ENCODE measurements around the gene PSMG4.

PSMG4 gene, protein sequence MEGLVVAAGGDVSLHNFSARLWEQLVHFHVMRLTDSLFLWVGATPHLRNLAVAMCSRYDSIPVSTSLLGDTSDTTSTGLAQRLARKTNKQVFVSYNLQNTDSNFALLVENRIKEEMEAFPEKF

DNA sequence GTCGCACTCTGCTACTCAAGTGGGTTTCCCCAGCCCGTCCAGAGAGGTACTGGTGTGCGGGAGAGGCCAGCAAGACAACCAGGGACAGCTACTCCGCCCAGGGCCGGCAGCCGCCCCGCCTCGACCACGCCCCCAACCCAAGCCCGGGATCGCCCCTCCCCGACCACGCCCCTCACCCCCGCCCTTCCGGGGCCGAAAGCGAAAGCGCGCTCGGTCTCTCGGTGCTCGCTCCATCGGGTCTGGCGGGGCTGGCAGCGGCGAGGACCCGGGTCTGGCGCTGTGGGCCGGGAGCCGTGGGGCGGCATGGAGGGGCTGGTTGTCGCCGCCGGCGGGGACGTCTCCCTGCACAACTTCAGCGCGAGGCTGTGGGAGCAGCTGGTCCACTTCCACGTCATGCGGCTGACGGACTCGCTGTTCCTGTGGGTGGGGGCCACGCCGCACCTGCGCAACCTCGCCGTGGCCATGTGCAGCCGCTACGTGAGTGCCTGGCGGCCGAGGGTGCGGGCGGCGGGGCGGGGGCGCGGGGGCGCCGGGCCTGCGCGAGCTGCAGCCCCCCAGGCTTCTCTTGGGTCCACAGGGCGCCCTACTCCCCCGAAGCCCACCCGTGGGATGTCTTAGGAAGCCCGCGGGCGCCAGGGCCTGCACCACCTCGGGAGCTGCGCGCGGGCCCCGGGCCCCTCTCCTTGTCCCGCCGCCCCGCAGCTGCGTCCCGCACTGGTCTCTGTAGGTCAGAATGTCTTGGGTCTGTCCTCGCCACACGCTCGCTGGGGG is at the start of gene PSMG4:
PSMG4 (plus strand) TSS at position 228 of the 771 bp plus-strand sequence; CDS start at position 304, 76 bp downstream.
- peak; percentile 55 for DNase-seq (ENCODE audit: low read depth)

DNA sequence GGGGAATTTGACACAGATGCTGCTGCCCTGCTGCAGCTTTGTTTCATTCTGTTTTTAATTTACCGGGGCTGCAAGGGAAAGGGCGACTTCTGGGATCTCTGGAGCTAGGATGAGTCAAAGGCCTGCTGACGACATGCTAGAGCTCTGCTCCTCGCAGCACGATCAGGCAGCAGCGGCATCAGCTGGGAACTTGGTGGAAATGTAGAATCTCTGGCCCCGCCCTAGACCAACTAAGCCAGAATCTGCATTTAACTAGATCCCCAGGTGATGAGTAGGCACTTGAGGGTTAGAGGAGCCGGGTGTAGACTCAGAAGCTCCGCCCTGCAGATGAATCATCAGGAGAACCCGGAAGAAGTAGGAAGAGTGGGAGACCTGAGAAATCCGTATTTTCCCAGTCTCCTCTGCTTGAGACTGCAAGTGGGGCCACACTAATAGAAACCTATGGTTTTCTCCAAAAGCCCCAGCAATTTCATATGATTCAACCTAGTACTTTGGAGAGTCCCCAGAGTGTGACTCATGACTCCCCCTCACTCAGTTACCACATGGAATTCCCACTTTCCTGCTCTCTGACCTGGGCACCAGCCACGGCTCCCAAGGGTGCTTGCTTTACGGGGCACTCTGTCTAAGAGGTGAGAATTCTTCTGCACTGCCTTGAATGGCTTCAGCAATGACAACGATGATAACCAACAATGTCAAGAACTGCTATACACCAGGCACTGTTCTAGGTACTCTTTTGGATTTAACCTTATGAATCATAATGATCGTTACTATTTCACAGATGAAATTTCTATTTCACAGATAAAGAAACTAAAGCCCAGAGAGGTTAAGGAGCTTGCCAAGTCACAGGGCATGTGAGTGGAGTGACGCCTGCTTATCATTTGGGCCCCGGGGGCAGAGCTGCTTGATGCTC is 49.4 kb upstream of the PSMG4 start:
- DNase-seq (ENCODE audit: low read depth) = peak; percentile 91

DNA sequence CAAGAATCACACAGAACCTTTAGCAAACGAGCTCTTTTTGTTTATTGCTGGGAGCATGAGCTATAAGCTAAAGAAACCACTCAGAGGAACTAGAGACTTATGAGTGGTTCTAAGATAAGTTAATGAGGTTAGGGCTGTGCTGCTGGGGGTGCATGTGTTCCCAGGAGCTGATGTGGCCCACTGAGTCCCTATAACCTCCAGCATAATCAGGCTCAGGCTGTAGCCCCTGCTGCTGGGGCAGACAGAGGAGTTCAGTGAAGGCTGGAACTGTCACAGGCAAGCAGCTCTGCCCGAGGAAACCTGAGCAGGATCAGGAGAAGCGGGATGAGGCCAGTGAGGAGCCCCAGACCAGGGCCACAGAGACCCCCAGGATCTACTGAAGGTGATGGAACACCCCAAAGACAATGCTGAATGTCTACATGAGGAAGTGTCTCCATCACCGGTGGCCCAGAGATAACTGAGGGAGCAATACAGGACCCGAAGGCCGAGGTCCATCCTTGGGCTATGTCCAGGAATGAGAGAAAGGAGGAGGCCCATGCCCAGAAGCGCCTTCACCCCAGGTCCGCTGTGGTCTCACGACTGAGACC is 48.6 kb upstream of the PSMG4 start:
- DNase-seq (ENCODE audit: low read depth) = no peak

DNA sequence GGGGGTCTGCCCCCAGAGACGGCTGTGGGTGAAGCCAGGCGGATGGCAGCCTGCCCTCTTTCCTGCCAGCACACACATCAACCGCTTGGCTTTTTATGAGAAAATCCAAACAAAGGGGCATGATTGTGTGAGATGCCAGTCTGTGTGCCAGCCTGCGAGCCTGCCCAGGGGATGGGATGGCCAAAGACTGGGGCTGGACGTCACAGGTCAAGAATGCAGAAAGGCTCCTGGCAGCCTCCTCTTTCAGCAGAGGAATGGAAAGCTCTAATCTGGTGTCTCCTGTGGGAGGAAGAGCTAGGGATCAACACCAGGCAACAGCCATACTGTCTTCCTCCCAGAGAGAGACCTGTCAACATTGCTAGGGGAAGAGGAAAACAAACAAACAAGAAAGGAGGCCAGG is 47.1 kb upstream of the PSMG4 start:
- no peak for DNase-seq (ENCODE audit: low read depth)

DNA sequence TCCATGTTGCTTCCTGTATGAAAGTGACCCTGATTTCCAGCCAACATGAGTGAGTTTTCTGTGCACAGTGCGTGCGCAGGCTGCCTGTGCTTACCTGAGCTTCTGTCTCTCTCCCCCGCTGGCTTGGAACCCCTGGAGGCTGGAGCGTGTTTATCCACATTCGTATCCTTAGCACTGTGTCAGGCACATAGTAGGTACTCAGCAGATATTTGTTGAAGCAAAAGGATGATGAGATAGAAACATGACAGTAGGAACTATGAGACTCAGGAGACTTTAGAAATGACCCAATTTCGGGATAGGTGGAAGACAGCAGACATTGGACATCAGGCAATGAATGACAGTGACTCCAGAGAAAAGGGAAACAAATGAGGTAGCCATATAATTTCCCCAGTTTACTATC is 46.5 kb upstream of the PSMG4 start:
- DNase-seq (ENCODE audit: low read depth) = no peak

DNA sequence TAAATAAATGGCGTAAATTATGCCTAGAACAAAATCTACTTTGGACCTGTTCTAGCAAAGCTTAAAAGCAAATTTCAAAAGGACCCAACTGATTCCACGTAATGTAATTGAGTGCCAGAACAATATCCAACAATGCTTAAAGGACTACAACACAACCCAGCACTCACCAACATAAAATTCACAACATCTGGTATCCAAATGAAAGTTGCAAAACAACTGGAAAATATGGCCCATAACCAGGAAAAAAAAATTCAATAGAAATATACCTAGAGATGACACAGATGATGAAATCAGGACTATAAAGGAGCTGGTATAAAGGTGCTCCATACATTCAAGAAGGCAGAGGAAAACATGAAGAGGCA is 45.4 kb upstream of the PSMG4 start:
- DNase-seq (ENCODE audit: low read depth) = no peak

DNA sequence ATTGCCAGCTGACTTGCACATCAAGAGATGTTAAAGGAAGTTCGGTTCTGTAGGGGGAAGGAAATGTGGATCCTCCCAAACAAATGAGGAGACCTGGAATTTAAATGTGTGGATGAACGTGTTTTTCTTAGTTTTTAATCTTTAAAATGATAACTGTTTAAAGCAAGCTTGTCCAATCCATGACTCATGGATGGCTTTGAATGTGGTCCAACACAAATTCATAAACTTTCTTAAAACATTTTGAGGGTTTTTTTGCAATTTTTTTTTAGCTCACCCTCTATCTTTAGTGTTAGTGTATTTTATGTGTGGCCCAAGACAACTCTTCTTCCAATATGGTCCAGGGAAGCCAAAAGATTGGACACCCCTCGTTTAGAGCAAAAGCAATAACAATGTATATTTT is 43.8 kb upstream of the PSMG4 start:
- DNase-seq (ENCODE audit: low read depth) = no peak

DNA sequence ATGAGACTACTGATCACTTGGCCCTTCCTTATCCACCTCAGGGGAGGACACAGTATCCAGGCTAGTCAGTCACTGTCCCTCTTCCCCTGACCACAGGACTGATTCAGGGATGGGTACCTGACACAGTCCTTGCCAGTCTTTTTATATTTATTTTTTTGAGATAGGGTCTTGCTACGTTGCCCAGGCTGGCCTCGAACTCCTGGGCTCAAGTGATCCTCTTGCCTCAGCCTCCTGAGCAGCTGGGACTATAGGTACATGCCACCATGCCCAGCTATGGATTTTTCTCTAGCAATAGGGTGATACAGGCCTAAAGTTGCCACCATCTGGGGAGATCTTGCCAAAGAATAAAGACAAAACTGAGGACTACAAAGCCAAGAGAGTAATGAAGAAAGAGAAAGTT is 41.5 kb upstream of the PSMG4 start:
- DNase-seq (ENCODE audit: low read depth) = no peak

DNA sequence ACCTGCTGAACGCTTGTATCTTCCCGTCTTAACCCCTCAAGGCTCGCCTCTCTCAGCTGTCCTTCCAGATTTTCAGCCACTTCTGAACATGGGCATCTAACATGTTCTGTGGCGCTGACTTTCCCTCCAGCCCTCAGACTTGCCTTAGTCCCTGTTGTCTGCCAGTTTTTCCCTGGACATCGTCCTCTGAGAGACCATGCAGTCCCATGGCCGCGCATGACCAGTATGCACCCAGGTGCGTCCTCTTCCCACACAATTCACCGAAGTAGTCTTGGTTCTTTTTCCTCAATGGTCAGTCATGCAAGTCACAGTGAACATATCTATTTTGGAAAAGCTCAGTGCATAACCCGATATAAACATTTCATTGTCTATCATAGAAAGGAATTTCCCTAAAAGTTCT is 40.5 kb upstream of the PSMG4 start:
- no peak for DNase-seq (ENCODE audit: low read depth)

DNA sequence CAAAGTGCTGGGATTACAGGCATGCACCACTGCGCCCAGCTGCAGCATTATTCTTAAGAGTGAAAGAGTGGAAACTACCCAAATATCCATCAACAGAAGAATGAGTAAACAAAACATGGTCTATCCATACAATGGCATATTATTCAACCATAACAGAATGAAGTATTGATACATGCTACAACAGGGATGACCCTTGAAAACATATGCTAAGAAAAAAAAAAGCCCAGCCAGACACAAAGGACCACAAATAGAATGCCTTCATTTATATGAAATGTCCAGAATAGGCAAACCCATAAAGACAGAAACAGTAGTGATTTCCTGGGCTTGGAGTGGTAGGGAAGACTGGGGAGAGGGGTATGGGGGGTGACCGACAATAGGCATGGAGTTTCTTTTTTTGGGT is 38.4 kb upstream of the PSMG4 start:
- no peak for DNase-seq (ENCODE audit: low read depth)

DNA sequence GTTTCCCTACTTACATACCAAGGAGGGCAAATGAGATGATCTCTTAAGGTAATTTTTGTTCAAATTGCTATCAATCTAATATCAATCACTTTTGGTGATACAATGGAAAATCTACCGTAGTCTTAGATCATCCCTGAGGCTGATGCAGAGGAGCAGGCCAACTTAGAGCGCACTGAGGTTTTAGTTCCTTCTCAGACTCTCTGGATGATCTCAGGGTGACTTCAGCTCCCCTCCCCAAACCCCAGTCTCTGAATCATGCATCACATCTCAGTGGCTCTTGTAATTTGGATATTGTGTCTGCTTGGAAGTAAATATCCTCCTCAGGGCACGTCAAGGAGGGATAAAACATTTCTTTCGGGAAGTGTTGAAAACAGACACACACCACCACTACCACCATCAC is 37.2 kb upstream of the PSMG4 start:
- no peak for DNase-seq (ENCODE audit: low read depth)

DNA sequence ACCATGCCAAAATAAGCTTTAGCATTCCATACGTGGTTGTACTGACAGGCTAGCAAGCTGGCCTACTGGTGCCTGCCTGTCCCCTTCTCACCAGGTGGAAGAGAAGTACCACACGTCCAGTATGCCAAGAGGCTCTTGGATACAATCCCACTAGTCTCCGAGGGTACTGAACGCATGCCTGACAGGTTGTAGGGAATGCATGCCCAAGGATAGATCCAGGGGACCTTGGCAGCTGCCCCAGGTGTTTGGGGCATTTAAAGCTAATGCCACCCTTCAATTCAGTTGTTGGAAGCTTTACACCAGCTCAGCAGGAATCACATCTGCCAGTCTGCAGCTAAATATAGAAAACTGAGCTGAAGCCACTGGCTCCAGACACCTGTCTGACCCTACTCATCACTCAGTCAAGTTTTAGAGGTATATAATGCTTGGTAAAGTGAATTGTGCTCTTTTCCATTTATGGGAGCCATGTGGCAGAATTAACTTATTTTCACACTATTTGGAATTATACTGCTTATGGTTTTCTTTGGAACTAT is 36.2 kb upstream of the PSMG4 start:
- DNase-seq (ENCODE audit: low read depth) = no peak

DNA sequence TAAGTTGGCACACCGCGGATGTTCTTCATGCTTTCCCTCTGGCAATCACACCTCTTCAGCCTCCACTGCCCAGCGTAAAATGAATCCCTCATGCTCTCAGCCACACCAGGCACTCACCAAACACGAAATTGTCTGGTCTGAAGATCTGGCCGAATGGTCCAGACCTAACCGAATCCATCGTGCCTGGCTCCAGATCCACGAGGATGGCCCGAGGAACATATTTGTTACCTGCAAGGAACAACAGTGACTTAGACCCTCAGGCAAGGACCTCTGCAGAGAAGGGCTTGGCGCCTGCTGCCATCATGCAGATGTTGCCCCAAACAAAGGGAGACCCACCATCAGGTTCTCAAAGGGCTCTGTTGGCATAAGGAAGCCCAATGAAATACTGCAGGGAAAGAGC is 32.7 kb upstream of the PSMG4 start:
- no peak for DNase-seq (ENCODE audit: low read depth)

DNA sequence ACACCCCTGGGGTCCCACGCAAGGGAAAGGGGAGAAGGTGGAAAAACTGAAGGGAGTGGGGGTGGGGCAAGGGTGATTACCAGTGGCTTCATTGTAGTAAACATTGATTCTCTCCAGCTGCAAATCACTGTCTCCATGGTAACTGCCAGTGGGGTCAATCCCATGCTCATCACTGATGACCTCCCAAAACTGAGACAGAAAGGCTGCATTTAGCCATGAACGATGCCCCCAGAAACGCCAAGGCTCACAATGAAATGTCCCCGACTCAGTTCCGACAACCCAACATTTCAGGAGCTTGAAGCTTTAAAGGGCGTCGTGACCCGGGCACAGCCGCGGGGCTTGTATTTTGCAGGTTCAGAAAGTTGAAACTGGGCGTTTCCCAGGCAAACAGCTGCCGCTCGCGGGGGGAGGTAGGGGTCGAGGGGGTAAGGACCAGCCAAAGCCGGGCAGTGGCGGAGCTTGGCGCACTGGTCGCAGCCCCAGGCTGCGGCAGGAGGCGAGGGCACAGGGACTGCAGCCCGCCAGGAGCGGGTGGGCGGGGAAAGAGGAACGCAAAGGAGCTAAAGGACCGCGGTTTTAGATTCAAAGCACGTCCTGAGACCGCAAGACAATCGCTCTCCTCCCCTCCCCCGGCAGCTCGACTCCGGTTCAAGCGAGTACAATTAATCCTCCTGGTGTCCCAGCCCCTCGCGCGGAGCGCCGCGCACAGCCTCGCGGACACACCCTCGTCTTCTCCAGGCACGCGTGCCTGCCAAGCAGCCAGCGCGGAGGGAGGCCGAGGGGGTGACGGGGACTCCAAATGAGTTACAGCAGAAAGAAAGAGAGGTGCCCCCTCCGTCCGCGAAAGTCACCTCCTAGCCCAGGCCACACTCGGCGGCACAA is 32.0 kb upstream of the PSMG4 start:
- DNase-seq (ENCODE audit: low read depth) = no peak

DNA sequence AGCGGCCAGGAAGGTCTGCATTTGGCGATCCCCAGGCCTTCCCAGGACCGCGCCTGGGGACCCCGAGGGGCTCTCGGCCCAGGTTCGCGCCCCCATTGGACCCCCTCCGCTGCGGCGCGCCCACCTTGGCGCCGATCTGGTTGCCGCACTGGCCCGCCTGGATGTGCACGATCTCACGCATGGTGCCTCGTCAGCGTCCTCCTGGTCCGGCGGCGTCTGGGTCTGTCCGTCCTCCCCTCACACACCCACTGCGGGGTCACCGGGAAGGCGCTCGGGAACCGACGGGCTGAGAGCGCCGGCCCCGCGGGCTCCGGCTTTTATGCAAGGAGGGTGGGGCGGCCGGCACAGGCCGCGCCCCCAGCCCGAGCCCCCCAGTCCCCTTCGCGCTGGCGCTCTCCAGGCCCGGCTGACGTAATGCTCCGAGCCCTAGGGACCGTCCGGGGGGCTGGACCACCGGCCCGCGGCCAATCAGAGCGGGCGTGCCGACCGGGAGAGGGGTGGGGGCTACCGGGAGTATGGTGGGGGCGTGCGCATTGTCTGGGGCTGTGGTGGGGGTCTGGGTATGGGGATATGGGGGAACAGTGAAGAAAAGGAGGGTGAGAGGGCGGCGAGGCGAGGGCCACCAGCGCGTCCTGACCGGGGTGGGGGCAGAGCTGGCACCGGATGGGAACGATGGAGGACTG is 31.2 kb upstream of the PSMG4 start, which contains the start of gene TUBB2B:
TUBB2B (minus strand) TSS at position 291 of the 683 bp plus-strand sequence; CDS start at position 181, 110 bp downstream.
- no peak for DNase-seq (ENCODE audit: low read depth)

DNA sequence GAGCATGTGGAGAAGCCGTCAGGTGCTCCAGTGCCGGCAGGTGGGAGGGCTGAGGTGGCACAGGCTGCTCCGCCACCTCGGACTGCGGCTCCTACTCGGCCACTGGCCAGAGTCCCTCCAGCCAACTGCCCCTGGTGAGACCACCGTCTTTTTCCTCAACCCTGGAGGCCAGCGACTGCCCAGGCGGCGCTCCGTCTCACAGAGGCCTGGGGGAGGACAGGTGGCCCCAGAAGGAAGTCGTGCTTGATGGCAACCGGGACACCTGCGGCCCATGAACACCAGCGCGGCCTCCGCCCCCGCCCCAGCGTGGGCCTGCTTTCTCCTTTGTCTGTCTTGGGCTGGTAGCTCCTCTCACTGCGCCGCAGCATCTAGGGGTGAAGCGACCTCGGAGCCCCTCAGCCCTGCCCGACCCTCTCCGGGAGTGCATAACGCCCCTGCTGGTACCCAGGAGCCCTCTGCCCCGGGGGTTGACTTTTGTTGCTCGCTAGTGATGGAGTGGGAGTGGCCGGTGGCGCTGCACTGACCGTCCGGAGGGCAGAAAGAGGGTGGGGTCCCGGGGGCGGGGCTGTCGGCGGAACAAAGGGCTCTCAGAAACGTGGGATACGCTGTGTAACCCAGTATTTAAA is 30.6 kb upstream of the PSMG4 start:
- DNase-seq (ENCODE audit: low read depth) = no peak

DNA sequence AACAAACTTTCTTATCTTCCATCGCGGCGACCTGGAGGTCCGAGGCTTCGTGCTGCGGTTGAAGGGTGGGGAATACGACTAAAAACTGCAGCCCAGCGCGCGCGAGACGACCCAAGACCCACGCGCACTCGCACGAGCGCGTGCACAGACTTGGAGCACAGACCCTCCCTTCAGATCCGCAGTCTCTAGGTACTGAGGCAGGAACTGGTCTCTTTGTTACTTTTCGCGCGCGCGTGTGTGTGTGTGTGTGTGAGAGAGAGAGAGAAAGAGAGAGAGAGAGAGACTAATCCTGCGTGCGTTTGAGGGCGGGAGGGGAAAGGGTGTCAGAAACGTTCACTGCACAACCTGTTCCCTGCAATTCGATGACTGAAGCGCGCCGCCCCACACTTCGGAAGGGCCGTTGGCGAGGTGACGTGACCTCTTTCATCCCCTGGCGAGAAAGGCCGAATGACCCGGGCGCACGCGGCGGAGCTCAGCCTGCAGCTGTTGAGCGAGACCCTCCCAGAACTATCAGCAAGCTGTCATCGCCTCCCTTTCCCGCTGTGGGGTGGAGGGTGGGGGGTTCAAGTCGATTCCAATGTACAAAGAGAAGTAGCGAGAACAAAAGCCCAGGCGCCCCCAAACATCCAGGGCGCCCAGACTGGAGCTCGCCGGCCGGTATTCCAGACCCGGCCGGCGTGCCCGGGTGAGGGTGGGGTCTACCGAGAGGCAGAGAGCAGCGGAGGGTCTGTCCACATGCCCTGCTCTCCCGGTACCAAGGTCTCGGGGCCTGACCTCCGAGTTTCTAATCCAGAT is 29.8 kb upstream of the PSMG4 start:
- no peak for DNase-seq (ENCODE audit: low read depth)

DNA sequence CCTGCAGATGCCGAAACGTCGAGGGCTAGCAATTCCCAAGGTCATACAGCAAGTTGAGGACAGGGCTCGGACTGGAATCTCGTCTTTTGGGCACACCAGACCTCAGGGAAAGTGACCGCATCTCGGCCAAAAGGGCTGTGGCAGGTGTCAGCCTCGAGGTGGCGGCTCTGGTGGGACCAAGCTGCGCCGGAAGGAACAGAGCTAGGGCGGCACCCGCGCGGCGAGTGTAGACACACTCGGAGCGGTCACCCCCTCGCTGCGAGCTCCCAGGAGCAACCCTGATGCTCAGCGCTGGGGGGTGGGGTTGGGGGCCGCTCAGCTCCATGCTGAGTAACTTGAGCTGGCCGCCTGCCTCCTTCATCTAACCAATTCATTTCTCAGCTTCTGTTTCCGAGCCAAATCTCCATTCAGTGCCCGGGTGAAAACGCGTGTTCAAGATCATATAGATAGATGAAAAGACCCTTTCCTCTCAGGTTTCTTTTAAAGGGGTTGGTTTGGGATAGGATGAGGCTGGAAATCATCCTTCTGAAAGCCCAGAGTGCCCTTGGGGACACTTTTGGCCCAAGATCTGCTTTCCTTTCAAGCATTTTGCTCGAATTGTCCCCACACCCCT is 29.1 kb upstream of the PSMG4 start:
- no peak for DNase-seq (ENCODE audit: low read depth)
